ENCODE data around the gene RIPK1. TPM values are rescaled to one million over a fixed set of nuclear protein-coding genes. Genes with fewer than 3 reads are reported as not detected.

The RIPK1 gene
- total RNA-seq (2021; ENCODE audit: unreplicated experiment) (19.1 TPM), Bru-seq, nascent RNA (percentile 81 among the genes with signal in this experiment), BruChase-seq, experiment 1, labeled RNA remaining after a 6-hour chase (percentile 73 among the genes with signal in this experiment), BruChase-seq, experiment 2, labeled RNA remaining after a 2-hour chase (percentile 83 among the genes with signal in this experiment)
- 11.2 and 13.9 TPM in 2 replicates for polyA plus RNA-seq (2012)
- long read RNA-seq, full-length matches to known transcripts: 25 of 44 reads
- long read RNA-seq, partial matches to known transcripts: 5 of 44 reads
- long read RNA-seq, other reads (novel, unspliced or antisense): 14 of 44 reads

GRCh38 chr6:3068329-3069214, at the start of gene RIPK1:
RIPK1 (plus strand) TSS chr6:3068494; CDS start chr6:3076824, 8,330 bp downstream.
- H3K4me1 ChIP-seq (ENCODE audit: control insufficient read depth in 1 of 2, insufficient read depth in 2 of 2, low read length in 2 of 2): peaks cover 9 to 28% of the 10 kb centered on the region in 2 experiments
- POLR2A ChIA-PET: interaction anchor here (1.0 kb wide), 2 partner anchors 68 to 79 kb away, joined by 3 to 4 read pairs; no protein-coding TSS in a partner anchor
- H3K9ac ChIP-seq (ENCODE audit: low read length): peak within 1 kb of the TSS; percentile 88
- RAD21 ChIA-PET (ENCODE audit: low non-redundant PET in 1 of 2, low total read pairs in 2 of 2, uncharacterized antibody in 2 of 2, unreplicated experiment in 2 of 2): no interaction called here
- peak within 1 kb of the TSS; percentile 96 for H3K4me2 ChIP-seq (ENCODE audit: low read length)
- peaks cover 57% of the 10 kb centered on the region for H3K79me2 ChIP-seq (ENCODE audit: insufficient read depth, low read length)
- no peaks in the 10 kb centered on the region for H3K9me3 ChIP-seq (ENCODE audit: control insufficient read depth in 1 of 2, insufficient read depth in 1 of 2, low read depth in 1 of 2, low read length in 2 of 2)
- no peak within 1 kb of the TSS for H2AFZ ChIP-seq (ENCODE audit: low read depth, low read length, poor library complexity, severe bottlenecking)
- no peaks in the 10 kb centered on the region for H4K20me1 ChIP-seq (ENCODE audit: insufficient read depth)
- ATAC-seq (peak; percentile 81), DNase-seq (ENCODE audit: low read depth, low spot score) (peak; percentile 69)
- CTCF ChIA-PET: interaction anchor here (0.8 to 1.3 kb wide), 3 partner anchors 9 to 183 kb away, joined by 3 to 5 read pairs (median 5); no protein-coding TSS in a partner anchor
- no TSS peak for BruUV-seq (replicated peaks)
- no peaks in the 10 kb centered on the region for H3K9me2 ChIP-seq (ENCODE audit: insufficient read depth)
- no peaks in the 10 kb centered on the region for H3K27me3 ChIP-seq (ENCODE audit: insufficient read depth, low read length)
- intact Hi-C loops (cut with micrococcal nuclease): loop anchor here (10.0 kb wide), 1 partner anchor 304 kb away; the partner anchor contains the start of gene WRNIP1
- no peaks in the 10 kb centered on the region for H3K36me3 ChIP-seq (ENCODE audit: control insufficient read depth in 1 of 2, insufficient read depth in 2 of 2, low read length in 2 of 2)
- peak within 1 kb of the TSS; percentile 68 to 87 for H3K4me3 ChIP-seq (replicated peaks in 1 of 2; ENCODE audit: low read depth in 1 of 2, low read length in 2 of 2)
- H3K27ac ChIP-seq (ENCODE audit: low read depth, low read length): peak within 1 kb of the TSS; percentile 100
- peak; percentile 10 for TF ChIP-seq YY1 (IDR thresholded peaks at IDR 0.05; ENCODE audit: extremely low read depth, insufficient replicate concordance, low read depth, low read length)
- no peak for TF ChIP-seq EZH2 (IDR thresholded peaks at IDR 0.05)
- TF ChIP-seq JUND (IDR thresholded peaks at IDR 0.05): no peak
- no peak for TF ChIP-seq FOSL1 (IDR thresholded peaks at IDR 0.05; ENCODE audit: low read depth)
- TF ChIP-seq POLR2A (IDR thresholded peaks at IDR 0.05; ENCODE audit: borderline replicate concordance, extremely low read depth, insufficient read depth, insufficient read length): peak; percentile 74
- peak; percentile 80; the same call in 1 of the 2 replicates for TF ChIP-seq ELF1 (IDR thresholded peaks at IDR 0.05; ENCODE audit: borderline replicate concordance, low read depth)
- TF ChIP-seq SRF (IDR thresholded peaks at IDR 0.05; ENCODE audit: low read depth): no peak; the same call in 1 of the 2 replicates
- no peak; the same call in 1 of the 2 replicates for TF ChIP-seq EGR1 (IDR thresholded peaks at IDR 0.05; ENCODE audit: low read depth)
- no peak for TF ChIP-seq CBX3 (IDR thresholded peaks at IDR 0.05; ENCODE audit: low read depth)
- no peak for TF ChIP-seq REST (IDR thresholded peaks at IDR 0.05; ENCODE audit: low read depth)
- peak; percentile 90 for TF ChIP-seq ZFX (IDR thresholded peaks at IDR 0.05)
- TF ChIP-seq ZBTB33 (IDR thresholded peaks at IDR 0.05; ENCODE audit: extremely low read depth, insufficient replicate concordance, low read length): peak; percentile 57
- TF ChIP-seq ZNF274 (IDR thresholded peaks at IDR 0.05; ENCODE audit: low read depth, low read length): no peak
- no peak for TF ChIP-seq CEBPB (IDR thresholded peaks at IDR 0.05; ENCODE audit: low read depth)
- no peak for TF ChIP-seq EZH2phosphoT487 (IDR thresholded peaks at IDR 0.05; ENCODE audit: borderline replicate concordance)
- peak; percentile 54 for TF ChIP-seq SP1 (IDR thresholded peaks at IDR 0.05; ENCODE audit: low read depth)
- TF ChIP-seq RAD21 (IDR thresholded peaks at IDR 0.05; ENCODE audit: low read depth): peak; percentile 48
- peak; percentile 51; the same call in 1 of the 2 replicates for TF ChIP-seq MAX (IDR thresholded peaks at IDR 0.05)
- TF ChIP-seq POLR2AphosphoS5 (IDR thresholded peaks at IDR 0.05; ENCODE audit: low read depth, low read length): peak; percentile 83
- TF ChIP-seq TCF7L2 (IDR thresholded peaks at IDR 0.05; ENCODE audit: borderline replicate concordance, extremely low read depth, insufficient read depth, insufficient read length): peak; percentile 21

Measured in HCT116 (cell line).